Stimulated activated CD4-positive, alpha-beta T cell treated with anti-CD3 and anti-CD28 coated beads, Interleukin-12 subunit alpha, Interleukin-12 subunit beta, amount 100 ng/mL, for 24 hours (primary cell): Measurements from ENCODE around the gene BCAS4.
"Not testable (repeated sequence)": the region's sequence is repeated elsewhere in the genome, so short reads cannot be mapped to it uniquely, and the experiment has no call there.

Source experiments
- DNase-seq, 2 experiments: peaks; one replicate each; pipeline ENCODE4 v3.0.0-alpha.2; 2020; ENCODE audit warnings: low read depth in 2 of 2

Gene BCAS4

GRCh38 chr20:50799176-50799889 is 4.5 kb downstream of the BCAS4 start:
- DNase-seq: no peak

GRCh38 chr20:50799890-50800550 is 5.2 kb downstream of the BCAS4 start:
- no peak for DNase-seq

GRCh38 chr20:50800986-50801746 is 6.3 kb downstream of the BCAS4 start:
- DNase-seq: not testable (repeated sequence)

GRCh38 chr20:50801747-50802125 is 6.9 kb downstream of the BCAS4 start:
- DNase-seq: no peak

- DNase-seq: no peak
These were observed 7.4 kb downstream of the BCAS4 start for GRCh38 chr20:50802289-50802688.

GRCh38 chr20:50804437-50805348 is 9.8 kb downstream of the BCAS4 start:
- DNase-seq: no peak

- DNase-seq: no peak
These were observed 10.5 kb downstream of the BCAS4 start for GRCh38 chr20:50805349-50805684.

GRCh38 chr20:50806126-50806768 is 11.4 kb downstream of the BCAS4 start:
- no peak for DNase-seq

GRCh38 chr20:50810063-50810462 is 15.2 kb downstream of the BCAS4 start:
- no peak for DNase-seq

GRCh38 chr20:50810842-50811241 is 16.0 kb downstream of the BCAS4 start:
- no peak for DNase-seq

- no peak for DNase-seq
These were observed 18.3 kb downstream of the BCAS4 start for GRCh38 chr20:50813101-50813643.

- DNase-seq: no peak
These were observed 18.9 kb downstream of the BCAS4 start for GRCh38 chr20:50813801-50814200.

- no peak for DNase-seq
These were observed 19.7 kb downstream of the BCAS4 start for GRCh38 chr20:50814438-50815161.

- DNase-seq: no peak
These were observed 20.5 kb downstream of the BCAS4 start for GRCh38 chr20:50815162-50815989.

- DNase-seq: no peak
These were observed 22.9 kb downstream of the BCAS4 start for GRCh38 chr20:50817776-50818172.

- no peak for DNase-seq
These were observed 24.5 kb downstream of the BCAS4 start for GRCh38 chr20:50819349-50819748.

- DNase-seq: no peak
These were observed 25.8 kb downstream of the BCAS4 start for GRCh38 chr20:50820515-50821256.

- DNase-seq: no peak
These were observed 26.5 kb downstream of the BCAS4 start for GRCh38 chr20:50821257-50821921.
